GM12891 (cell line): Measurements from ENCODE around the gene UXS1.

Experiments used
- POLR2A ChIP-seq: IDR thresholded peaks from 2 replicates; pipeline ENCODE4 v1.6.1; 2011; ENCODE audit warnings: low read depth, low read length, control low read depth
- TAF1 ChIP-seq: IDR thresholded peaks from 2 replicates; pipeline ENCODE4 v1.6.1; 2011; ENCODE audit warnings: low read depth, low read length, control low read depth

- no peak for TF ChIP-seq TAF1
- no peak for TF ChIP-seq POLR2A
Observed at GRCh38 chr2:106127282-106127771, 66.8 kb downstream of the UXS1 start.
